Measurements from ENCODE around the gene LENG8.
"Not testable (repeated sequence)": the region's sequence is repeated elsewhere in the genome, so short reads cannot be mapped to it uniquely, and the experiment has no call there.

Gene LENG8

DNA sequence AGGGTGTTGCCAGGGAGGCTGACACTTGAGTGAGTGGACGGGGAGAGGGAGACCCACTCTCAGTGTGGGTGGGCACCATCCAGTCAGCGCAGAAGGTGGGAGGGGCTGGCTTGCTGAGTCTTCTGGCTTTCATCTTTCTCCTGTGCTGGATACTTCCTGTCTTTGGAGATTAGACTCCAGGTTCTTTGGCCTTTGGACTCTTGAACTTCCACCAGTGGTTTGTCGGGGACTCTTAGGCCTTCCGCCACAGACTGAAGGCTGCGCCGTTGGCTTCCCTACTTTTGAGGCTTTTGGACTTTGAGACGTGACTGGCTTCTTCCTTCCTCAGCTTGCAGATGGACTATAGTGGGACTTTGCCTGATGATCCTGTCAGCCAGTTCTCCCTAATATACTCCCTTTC lies 4.3 kb upstream of the LENG8 start:
- no peak for DNase-seq

DNA sequence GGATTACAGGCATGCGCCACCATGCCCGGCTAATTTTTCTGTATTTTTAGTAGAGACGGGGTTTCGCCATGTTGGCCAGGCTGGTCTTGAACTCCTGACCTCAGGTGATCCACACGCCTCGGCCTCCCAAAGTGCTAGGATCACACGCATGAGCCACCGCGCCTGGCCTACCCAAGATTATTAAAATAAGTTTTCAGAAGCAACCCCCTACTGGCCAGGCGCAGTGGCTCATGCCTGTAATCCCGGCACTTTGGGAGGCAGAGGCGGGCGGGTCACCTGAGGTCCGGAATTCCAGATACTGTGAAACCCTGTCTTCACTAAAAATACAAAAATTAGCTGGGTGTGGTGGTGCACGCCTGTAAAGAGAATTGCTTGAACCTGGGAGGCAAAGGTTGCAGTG lies 2.6 kb upstream of the LENG8 start:
- not testable (repeated sequence) for DNase-seq

DNA sequence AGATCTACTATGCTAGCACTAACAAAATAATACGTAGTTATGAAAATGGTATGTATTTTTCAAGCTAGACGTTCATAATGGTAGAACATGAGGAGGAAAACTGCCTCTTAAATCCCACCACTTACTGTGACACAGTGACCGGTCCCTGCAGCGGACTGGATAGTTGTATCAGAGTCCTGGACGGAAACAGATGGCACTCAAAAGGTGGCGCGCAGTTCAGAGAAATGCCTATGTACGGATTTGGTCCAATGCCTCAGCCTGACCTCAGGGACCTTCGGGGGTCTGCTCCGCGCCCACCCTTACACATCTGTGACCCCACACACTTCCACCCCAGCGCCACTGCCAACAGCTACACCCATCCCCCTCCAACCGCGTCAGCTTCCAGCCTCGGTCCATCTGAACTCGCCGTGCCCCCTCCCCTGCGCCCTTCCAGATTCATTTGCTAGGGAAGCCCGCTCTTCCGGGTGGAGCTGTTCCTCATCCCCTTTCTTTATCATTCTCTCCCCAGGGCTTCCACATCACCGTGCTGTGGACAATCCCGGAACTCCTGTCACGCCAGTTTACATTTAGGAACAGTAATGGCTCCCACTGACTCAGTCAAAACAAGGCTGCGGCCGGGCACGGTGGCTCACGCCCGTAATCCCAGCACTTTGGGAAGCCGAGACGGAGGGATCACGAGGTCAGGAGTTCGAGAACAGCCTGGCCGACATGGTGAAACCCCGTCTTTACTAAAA lies 792 bp upstream of the LENG8 start:
- DNase-seq: no peak

DNA sequence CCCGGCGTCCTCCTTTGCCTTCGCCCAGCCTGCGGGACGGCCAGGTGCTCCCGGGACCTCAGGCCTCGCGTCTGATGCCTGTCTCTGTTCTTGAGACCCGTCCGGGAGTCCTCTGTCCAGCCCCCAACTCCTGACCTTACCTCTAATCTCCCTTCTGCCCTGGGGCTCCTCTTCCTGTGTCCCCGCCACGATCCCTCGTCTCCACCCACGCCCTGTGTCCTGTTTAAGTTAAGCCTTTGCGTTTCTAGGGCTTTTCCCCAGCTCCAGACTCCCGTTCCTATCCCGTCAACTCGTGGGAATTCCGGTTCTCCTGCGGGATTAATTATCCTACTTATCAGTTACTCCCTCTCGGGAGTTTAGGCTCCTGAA lies 686 bp downstream of the LENG8 start:
- no peak for DNase-seq

DNA sequence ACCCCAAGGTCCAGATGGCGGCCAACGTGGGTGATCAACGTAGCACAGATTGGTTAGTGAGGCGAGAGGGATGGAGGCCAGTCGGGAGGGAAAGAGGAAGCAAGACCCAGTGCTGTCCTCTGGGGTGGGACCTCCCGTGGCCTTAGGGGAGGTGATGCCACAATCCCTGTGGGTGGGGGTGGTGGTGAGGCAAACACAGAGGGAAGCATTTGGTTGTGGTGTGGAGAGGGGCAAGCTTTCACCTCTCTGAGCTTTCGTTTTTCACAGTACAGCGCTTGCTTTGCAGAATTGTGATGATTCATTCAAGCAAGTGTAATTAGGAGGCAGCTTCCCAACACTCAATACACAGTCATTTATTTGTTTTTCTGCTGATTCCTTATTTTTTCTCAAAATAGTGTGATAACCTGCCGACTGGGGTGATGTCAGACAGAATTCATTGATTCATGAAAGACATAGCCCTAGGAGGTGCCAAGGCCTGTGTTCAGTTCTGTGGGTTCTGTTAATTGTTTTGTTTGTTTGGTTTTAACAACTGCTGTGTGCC lies 2.4 kb downstream of the LENG8 start:
- DNase-seq: no peak

DNA sequence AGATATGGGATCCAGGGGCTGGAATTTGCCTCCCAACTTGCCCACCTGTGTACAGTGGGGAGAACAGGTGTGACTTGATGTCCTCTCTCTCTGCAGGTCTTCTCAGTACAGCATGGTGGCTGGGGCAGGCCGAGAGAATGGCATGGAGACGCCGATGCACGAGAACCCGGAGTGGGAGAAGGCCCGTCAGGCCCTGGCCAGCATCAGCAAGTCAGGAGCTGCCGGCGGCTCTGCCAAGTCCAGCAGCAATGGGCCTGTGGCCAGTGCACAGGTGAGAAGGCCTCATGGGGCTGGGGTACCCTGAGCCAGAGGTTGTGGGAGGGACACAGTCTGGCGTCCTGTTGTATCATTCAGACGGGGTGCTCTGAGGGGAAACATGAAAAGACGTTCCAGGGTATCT lies 3.0 kb downstream of the LENG8 start:
- DNase-seq: no peak

DNA sequence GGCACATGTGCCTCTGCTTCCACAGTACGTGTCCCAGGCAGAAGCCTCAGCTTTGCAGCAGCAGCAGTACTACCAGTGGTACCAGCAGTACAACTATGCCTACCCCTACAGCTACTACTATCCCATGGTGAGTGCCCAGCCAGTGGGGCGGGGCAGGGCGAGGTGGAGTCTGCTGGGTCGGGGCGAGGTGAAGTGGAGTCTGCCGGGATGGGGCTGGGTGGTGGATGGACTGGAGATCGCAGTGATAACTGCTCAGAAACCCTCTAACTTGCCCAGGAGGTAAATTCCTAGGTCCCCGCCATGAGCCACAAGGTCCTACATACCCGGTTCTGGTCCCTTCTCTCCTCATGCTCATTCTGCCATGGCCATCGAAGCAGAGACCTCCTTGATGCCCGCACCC lies 3.6 kb downstream of the LENG8 start:
- no peak for DNase-seq

DNA sequence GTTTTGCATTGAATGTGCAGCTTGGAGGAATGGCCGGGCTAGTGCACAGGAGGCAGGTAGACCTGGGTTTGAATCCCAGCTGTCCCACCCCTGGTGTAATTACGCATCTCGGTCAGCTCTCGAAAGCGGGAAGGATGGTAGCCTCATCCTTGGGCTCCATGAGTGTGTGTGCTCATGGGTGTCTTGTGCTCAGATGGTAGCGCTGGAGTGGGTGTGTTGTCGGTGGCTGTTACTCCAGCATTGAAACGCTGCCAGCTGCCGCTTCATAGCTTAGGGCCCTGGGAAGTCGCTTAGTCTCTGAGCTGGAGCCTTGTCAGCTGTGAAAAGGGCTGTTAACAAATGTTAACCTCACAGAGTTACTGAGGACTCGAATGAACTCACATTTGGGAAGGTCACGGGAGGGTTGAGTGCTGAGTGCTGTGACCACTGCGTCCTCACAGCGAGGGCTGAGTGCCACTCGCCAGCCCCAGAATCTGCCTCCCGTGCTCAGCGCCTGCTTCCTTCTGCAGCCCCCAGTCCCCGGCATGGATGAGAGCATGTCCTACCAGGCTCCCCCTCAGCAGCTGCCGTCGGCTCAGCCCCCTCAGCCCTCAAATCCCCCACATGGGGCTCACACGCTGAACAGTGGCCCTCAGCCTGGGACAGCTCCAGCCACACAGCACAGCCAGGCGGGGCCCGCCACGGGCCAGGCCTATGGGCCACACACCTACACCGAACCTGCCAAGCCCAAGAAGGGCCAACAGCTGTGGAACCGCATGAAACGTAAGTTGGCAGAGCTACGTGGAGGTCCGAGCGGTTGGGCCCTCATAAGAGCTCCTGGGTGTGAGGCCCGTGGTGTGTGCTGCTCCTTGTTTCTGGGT lies 5.2 kb downstream of the LENG8 start:
- no peak for DNase-seq

DNA sequence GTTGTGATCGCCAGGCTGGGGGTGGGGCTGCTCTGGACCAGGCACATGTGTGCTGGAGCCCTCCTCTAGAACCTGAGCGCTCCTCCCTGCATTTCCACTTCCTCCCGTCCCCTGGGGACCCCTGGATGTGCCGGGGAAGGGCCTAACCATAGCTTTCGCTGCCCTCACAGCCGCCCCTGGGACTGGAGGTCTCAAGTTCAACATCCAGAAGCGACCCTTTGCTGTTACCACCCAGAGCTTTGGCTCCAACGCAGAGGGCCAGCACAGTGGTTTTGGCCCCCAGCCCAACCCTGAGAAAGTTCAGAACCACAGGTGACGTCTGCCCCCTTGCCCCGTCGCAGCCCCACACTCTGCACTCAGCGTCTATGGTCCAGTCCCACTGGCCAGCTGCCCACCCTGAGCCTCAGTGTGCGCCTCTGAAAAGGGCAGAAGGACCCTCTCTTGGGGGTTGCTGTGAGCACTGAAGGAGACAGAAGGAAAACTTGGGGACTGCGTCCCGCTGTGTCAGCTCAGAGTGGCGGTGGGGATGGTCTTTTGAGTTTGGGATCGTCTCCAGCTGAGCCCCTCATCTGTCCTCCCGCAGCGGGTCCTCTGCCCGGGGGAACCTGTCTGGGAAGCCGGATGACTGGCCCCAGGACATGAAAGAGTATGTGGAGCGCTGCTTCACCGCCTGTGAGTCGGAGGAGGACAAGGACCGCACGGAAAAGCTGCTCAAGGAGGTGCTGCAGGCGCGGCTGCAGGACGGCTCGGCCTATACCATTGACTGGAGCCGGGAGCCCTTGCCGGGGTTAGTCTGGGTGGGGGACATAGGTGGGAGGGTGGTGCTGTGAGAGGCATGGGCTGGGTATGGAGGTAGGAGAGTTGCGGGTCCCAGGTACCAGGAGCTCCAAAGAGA lies 6.0 kb downstream of the LENG8 start:
- DNase-seq: no peak

DNA sequence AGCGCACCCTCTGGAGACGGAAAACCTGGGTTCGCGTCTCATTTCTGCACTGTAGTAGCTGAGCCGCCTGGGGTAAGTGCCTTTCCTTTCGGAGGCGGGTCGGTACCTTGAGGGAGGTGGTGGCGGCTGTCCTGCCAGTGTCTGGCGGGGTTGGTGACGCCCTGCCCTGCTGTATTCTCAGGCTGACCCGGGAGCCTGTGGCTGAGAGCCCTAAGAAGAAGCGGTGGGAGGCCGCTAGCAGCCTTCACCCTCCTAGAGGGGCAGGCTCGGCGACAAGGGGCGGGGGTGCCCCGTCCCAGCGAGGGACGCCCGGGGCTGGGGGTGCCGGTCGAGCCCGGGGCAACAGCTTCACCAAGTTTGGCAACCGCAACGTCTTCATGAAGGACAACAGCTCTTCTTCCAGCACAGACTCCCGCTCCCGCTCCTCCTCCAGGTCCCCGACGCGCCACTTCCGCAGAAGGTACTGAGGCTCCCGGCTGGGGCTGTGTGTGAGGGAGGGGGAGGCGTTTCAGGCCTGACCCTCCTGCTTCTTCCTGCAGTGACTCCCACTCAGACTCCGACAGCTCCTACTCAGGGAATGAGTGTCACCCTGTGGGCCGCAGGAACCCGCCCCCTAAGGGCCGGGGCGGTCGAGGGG lies 6.9 kb downstream of the LENG8 start:
- DNase-seq: no peak

DNA sequence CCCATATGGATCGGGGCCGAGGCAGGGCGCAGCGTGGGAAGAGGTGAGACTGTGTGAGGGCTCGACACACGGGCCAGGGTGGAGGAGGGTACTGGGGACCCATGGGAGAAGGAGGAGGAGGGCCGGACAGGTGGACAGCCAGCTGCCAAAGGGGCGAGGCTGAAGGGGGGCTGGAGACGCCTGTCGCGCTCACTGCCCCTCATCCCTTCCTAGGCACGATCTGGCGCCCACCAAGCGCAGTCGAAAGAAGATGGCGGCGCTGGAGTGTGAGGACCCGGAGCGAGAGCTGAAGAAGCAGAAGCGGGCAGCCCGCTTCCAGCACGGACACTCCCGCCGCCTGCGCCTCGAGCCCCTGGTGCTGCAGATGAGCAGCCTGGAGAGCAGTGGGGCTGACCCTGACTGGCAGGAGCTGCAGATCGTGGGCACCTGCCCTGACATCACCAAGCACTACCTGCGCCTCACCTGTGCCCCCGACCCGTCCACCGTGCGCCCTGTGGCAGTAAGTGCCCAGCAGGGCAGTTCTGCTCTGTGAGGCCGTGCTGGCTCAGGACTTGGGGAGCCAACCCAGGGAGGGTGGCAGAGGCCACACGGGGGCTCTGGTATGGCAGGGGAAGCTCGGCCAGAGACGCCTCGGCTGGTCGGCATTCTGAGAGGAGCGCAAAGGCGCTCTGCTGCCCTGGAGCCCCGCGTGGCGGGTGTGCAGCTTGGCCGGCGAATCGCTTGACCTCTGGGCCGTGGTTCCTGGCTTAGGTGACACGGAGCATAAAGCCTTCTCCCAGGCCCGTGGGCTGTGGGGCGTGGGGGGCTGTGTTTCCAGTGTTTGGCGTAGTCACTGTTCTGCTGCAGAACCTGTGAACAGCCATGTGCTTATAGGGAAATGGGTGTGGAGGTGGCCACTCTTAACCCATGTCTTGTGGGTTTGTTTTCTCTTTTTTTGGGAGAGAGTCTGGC lies 7.7 kb downstream of the LENG8 start:
- DNase-seq: no peak

DNA sequence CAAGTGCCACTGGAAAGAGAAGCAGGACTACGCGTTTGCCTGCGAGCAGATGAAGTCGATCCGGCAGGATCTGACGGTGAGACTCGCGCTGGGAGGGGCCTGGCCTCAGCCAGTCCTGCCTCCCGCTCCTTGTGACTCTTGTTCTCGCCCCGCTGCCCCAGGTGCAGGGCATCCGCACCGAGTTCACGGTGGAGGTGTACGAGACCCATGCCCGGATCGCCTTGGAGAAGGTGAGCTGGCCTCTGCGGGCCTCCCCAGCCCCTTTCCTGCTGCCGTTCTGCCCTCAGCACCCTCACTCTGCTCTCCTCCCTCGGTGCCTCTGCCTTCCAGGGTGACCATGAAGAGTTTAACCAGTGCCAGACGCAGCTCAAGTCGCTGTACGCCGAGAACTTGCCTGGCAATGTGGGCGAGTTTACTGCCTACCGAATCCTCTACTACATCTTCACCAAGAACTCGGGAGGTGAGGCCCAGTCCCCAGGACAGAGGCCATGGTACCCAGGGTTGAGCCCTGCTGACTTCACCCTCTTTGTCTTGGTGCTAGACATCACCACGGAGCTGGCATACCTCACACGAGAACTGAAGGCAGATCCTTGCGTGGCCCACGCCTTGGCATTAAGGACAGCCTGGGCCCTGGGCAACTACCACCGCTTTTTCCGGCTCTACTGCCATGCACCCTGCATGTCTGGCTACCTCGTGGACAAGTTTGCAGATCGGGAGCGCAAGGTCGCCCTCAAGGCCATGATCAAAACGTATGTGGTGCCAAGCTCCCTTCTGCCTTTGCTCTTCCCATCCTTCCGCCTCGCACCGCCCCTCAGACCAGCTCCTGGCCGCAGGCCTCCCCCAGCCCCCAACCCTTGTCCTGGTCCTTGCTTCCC lies 9.0 kb downstream of the LENG8 start:
- no peak for DNase-seq

DNA sequence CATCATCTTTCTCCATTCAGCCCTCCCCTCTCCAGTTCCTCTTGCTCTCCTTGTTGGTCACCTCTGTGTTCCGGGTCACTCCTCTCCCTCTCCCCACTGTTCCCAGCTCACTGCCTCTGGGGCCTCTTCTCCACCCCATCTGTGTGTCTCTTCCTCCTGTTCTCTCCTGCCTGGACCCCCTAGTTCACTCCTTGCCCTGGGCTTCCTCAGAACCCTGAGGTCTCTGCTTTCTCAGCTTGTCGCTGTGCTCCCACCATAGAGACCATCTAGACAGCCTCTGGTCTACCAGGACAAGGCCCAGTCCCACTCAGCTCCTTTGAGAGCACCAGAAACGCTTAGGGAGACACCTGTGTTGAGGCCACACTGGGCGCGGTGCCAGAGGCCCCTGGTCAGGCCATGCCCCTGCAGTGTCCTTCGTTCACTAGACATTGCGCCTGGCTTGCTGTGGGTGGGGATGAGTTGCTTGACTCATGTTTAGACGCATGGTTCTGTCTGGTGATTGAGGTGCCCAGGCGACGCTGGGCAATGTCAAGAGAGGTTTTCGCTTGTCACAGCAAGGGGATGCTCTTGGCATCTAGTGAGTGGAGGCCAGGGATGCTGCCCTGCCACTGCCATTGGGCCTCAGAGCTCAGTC lies 9.8 kb downstream of the LENG8 start:
- no peak for DNase-seq

DNA sequence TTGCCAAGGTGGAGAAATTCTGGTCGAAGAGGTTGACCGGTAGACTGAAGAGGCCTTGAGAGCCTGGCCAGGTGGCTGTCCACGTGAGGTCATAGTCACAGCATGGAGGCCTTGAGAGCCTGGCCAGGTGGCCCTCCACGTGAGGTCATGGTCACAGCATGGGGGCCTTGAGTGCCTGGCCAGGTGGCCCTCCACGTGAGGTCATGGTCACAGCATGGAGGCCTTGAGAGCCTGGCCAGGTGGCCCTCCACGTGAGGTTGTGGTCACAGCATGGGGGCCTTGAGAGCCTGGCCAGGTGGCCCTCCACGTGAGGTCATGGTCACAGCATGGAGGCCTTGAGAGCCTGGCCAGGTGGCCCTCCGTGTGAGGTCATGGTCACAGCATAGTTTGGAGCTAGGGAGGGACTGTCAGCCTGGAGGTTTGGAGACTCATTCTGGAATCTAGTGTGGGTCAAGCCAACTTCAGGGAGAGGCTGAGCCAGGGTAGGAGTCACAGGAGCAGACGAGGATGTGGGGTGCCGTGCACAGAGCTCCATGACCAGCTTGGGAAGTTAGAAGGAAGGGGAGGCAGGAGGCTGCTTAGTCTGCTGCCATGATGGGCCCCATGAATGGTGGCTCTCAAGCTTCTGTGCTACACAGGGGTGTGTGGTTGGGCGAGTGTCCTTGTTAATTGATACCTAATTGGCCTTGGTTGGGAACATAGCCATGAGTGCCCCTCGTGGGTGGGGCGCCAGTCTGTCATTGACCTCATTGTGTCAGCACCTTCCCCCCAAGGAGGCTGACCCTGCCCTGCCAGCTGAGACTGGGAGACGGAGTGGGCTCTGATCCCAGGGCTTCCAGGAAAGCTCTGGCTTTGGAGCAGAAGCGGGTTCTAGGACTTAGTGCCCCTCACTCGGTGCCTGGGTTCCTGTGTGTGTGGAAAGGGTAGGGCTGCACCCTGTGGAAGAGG lies 10.6 kb downstream of the LENG8 start:
- DNase-seq: no peak

DNA sequence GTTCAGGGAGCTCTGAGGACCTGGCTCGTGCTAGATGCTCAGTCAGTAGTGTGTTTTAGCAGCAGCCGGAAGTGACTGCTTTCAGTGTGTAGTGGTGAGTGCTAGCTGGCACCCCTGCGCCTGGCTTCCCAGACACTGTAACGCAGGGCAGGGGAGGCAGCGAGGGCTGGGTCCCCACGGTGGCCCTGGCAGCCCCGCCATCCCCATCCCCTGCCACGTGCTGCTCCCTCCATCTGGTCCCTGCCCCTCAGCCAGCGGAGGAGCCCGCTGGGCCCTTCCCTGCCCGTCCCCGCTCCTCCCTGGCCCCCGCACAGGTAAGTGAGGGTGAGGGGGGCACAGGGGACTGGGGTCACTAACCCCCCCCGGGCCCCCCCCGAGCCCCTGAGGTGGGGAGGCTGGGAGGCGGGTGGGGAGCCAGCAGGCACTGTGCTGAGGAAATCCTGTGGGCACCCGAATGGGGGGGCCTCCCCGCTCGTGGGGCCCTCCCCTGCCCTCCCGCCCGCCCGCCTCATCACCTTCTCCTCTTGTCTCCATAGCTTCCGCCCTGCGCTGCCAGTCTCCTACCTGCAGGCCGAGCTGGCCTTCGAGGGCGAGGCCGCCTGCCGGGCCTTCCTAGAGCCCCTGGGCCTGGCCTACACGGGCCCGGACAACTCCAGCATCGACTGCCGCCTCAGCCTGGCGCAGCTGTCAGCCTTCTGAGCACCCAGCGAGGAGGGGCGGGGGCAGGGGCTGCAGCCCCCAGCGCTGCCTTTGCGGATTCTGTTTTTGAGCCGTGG lies 11.4 kb downstream of the LENG8 start:
- DNase-seq: no peak

DNA sequence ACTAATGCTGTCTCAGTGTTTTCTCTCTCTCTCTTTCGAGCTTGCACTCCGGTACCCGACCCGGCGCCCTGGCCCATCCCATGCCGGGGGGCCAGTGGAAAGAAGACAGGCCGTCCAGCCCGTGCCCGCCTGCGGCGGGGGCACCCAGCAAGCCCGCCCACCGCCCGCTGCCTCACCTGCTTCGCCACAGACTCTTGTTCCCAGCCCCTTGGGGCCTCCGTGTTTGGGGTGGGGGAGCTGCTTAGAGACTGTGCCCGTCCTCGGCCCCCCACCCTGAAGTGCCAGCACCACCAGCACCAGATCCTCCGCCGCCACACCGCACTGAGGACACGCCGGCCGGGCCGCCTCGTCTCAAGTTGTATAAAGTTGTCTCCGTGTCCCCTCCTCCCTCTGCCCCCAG lies 12.2 kb downstream of the LENG8 start:
- DNase-seq: no peak

DNA sequence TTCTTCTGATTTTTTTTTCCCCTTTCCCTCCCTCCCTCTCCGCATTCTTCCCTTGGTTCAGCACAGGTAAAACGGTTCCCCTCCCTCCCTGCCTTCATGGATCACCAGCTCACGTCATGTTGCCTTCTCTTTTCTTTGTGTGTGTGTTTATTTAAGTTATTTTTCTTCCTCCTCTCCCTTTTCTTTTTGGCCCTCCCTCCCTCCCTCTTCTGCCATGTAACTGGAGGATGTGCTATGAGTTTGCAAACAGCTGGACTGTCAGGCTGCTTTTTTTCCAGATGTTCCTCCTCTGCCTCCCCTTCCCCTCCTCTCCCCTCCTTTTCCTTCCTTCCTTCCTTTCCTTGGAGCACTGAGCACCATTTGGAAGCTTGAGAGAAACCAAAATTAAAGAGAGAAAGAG lies 12.6 kb downstream of the LENG8 start:
- DNase-seq: no peak
